ENCODE measurements around the gene CDHR5.
"Not testable (repeated sequence)": the region's sequence is repeated elsewhere in the genome, so short reads cannot be mapped to it uniquely, and the experiment has no call there.

Gene CDHR5

DNA sequence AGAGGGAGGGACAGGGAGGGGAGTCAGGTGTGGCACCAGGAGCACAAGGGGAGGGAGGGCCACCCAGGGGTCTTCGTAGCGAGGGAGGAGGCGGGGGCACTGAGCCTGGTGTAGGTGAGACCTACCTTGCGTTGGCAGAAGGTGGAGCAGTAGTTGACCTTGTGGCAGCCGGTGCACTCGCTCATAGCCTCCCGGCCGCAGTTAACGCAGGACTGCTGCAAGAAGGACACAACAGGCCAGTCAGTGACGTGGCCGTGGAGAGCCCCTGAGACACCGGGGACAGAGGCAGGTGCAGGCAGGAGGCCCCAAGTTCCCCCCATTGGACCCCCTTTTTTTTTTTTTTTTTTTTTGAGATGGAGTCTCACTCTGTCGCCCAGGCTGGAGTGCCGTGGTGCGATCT lies 29.1 kb upstream of the CDHR5 start:
- H3K9me3 Mint-ChIP-seq (ENCODE audit: low read depth) = no peaks in the 10 kb centered on the region
- no peaks in the 10 kb centered on the region for H3K27me3 Mint-ChIP-seq
- no peaks in the 10 kb centered on the region for H3K36me3 Mint-ChIP-seq
- no peak overlapping the region for H3K27ac Mint-ChIP-seq
- H3K4me1 Mint-ChIP-seq (ENCODE audit: low read depth) = no peaks in the 10 kb centered on the region
- H3K4me3 Mint-ChIP-seq = no peak overlapping the region

- not testable (repeated sequence) for H3K9me3 Mint-ChIP-seq (ENCODE audit: low read depth); H3K27me3 Mint-ChIP-seq; H3K4me1 Mint-ChIP-seq (ENCODE audit: low read depth); H3K4me3 Mint-ChIP-seq; H3K36me3 Mint-ChIP-seq; H3K27ac Mint-ChIP-seq
These were observed 28.4 kb upstream of the CDHR5 start for GRCh38 chr11:653136-653535.

GRCh38 chr11:650482-650881 lies 25.7 kb upstream of the CDHR5 start:
- Mint-ChIP-seq H3K27ac (no peak overlapping the region), H3K36me3 (no peaks in the 10 kb centered on the region), H3K27me3 (no peaks in the 10 kb centered on the region), H3K4me3 (no peak overlapping the region), H3K4me1 (ENCODE audit: low read depth) (peaks cover 2% of the 10 kb centered on the region), H3K9me3 (ENCODE audit: low read depth) (no peaks in the 10 kb centered on the region)

DNA sequence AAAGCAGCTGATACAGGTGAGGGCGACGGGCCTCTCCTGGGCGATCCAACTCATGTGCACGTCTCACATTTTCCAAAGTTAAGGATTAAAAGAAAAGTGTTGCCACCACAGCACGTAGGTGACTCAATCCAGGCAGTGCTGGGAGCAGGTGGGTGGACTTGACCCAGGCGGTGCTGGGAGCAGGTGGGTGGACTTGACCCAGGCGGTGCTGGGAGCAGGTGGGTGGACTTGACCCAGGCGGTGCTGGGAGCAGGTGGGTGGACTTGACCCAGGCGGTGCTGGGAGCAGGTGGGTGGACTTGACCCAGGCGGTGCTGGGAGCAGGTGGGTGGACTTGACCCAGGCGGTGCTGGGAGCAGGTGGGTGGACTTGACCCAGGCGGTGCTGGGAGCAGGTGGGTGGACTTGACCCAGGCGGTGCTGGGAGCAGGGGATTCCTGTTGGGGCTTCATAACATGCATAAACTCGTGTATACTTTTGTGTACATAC lies 23.0 kb upstream of the CDHR5 start:
- H3K4me1 Mint-ChIP-seq (ENCODE audit: low read depth); H3K27ac Mint-ChIP-seq; H3K4me3 Mint-ChIP-seq; H3K36me3 Mint-ChIP-seq; H3K27me3 Mint-ChIP-seq; H3K9me3 Mint-ChIP-seq (ENCODE audit: low read depth): not testable (repeated sequence)

DNA sequence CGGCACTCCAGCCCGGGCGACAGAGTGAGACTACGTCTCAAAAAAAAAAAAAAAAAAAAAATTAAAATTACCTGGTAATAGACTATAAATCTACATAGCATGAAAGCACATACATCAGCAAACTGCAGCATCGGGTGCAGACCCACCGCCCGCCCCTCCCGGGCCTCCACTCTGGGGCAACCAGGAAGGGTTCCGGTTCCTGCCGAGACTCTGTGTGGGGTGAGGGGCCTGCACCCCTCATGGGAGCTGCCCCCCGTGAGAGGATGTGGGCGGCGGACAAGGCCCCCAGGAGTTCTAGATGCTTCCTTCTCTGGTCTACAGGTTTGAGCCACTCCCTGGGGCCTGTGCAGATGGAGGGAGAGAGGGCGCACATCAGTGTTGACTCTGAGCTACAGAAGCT lies 21.5 kb upstream of the CDHR5 start:
- Mint-ChIP-seq H3K9me3 (ENCODE audit: low read depth) (no peaks in the 10 kb centered on the region), H3K4me1 (ENCODE audit: low read depth) (peaks cover 2% of the 10 kb centered on the region), H3K27ac (no peak overlapping the region), H3K4me3 (no peak overlapping the region), H3K36me3 (no peaks in the 10 kb centered on the region), H3K27me3 (no peaks in the 10 kb centered on the region)

DNA sequence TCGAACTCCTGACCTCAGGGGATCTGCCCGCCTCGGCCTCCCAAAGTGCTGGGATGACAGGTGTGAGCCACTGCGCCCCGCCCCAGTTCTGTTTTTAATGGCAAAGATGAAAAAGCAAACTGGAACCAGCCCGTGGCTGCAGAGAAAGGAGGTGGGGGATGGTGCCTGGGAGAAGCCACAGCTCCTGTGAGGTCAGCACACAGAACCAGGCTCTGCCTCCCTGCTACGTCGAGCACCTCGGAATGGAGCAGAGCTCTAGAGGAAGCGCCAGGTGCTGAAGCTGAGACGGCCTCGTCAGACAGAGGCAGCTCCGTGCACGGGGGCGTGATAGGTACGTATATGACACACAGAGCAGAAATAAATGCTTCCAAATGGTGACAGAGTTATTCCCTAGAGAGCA lies 20.8 kb upstream of the CDHR5 start:
- Mint-ChIP-seq H3K36me3 (no peaks in the 10 kb centered on the region), H3K27me3 (no peaks in the 10 kb centered on the region), H3K27ac (no peak overlapping the region), H3K4me1 (ENCODE audit: low read depth) (peaks cover 2% of the 10 kb centered on the region), H3K9me3 (ENCODE audit: low read depth) (no peaks in the 10 kb centered on the region), H3K4me3 (no peak overlapping the region)

DNA sequence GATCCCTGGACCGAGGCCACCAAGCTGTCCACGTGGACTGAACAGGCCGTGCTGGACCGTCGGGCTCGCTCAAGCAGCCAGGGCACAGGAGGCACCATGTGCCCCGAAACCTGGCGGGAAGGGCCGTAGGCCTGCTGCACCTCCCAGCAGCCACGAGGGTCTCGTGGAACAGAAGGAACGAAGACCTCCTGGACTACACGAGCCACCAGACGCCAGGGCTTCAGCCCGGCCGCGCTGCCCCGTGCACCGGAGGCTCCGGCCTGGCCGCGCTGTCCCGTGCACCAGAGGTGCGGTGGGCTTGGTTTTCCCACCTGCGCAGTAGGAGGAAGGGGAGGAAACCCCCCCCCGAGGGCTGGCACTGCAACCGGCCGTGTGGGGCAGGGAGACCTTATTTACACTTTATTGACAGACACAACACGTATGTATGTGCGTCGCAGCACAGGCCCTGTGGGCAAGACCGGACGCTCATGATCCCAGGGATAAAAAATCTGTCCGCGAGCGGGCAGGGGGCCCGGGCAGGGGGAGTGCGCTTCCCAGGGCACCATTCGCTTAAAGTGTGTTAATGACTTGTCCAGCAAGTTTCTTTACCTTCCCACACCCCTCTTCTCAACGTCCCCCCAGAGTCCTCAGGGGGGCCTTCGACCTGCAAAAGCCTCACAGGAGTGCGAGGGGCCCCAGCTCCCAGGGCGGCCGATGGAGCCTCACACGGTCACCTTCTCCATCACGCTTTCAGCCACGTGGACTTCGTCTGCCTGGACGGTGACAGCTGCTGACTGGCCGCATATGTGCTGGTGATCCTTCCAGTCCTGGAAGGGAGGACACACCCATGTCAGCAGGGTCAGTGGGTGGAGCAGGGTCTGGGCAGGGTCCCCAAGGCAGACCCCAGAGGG lies 19.3 kb upstream of the CDHR5 start:
- H3K36me3 Mint-ChIP-seq = no peaks in the 10 kb centered on the region
- no peaks in the 10 kb centered on the region for H3K27me3 Mint-ChIP-seq
- no peak overlapping the region for H3K27ac Mint-ChIP-seq
- H3K9me3 Mint-ChIP-seq (ENCODE audit: low read depth) = no peaks in the 10 kb centered on the region
- no peak overlapping the region for H3K4me3 Mint-ChIP-seq
- H3K4me1 Mint-ChIP-seq (ENCODE audit: low read depth) = peaks cover 5% of the 10 kb centered on the region

- peaks cover 10% of the 10 kb centered on the region for H3K4me1 Mint-ChIP-seq (ENCODE audit: low read depth)
- H3K36me3 Mint-ChIP-seq = no peaks in the 10 kb centered on the region
- H3K27ac Mint-ChIP-seq = no peak overlapping the region
- H3K27me3 Mint-ChIP-seq = peaks cover 2% of the 10 kb centered on the region
- no peaks in the 10 kb centered on the region for H3K9me3 Mint-ChIP-seq (ENCODE audit: low read depth)
- no peak overlapping the region for H3K4me3 Mint-ChIP-seq
These were observed 18.6 kb upstream of the CDHR5 start for GRCh38 chr11:643366-643765.

DNA sequence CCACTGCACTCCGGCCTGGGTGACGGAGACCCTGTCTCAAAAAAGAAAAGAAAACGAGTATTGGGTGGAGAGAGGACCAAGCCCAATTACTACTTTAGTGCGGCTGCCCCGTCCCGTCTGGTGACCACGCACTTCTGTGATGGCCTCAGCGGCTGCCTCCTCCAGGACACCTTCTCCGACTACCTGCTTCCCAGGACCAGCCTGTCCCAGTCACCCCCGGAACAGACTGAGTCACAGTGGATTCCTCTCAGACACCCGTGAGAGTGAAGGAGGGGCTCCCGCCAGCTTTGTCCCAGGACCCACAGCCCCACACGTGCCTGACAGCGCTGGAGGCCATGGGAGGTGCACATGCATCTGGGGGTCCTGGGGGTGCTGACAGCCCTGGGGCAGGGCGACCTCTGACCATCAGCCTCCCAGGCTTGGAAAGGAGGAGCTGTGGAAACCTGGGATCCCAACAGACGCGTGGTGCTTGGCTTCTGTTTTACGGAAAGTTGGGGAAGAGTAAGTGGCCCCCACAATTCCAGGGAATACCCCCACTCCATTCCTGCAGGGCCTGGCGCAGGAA lies 17.1 kb upstream of the CDHR5 start:
- H3K4me1 Mint-ChIP-seq (ENCODE audit: low read depth) = peaks cover 13% of the 10 kb centered on the region
- H3K27me3 Mint-ChIP-seq = peaks cover 3% of the 10 kb centered on the region
- no peak overlapping the region for H3K27ac Mint-ChIP-seq
- H3K4me3 Mint-ChIP-seq = no peak overlapping the region
- H3K9me3 Mint-ChIP-seq (ENCODE audit: low read depth) = no peaks in the 10 kb centered on the region
- H3K36me3 Mint-ChIP-seq = no peaks in the 10 kb centered on the region

DNA sequence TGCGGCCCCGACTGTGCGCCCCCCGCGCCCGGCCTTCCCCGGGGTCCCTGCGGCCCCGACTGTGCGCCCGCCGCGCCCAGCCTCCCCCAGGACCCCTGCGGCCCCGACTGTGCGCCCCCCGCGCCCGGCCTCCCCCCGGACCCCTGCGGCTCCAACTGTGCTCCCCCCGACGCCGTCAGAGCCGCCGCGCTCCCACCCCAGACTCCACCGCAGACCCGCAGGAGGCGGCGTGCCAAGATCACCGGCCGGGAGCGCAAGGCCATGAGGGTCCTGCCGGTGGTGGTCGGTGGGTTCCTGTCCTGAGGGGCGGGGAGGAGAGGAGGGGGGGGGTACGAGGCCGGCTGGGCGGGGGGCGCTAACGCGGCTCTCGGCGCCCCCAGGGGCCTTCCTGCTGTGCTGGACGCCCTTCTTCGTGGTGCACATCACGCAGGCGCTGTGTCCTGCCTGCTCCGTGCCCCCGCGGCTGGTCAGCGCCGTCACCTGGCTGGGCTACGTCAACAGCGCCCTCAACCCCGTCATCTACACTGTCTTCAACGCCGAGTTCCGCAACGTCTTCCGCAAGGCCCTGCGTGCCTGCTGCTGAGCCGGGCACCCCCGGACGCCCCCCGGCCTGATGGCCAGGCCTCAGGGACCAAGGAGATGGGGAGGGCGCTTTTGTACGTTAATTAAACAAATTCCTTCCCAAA lies 15.4 kb upstream of the CDHR5 start:
- Mint-ChIP-seq H3K4me3 (peak overlapping the region; percentile 66), H3K27ac (peak overlapping the region; percentile 28), H3K36me3 (no peaks in the 10 kb centered on the region), H3K27me3 (peaks cover 3% of the 10 kb centered on the region), H3K4me1 (ENCODE audit: low read depth) (peaks cover 11% of the 10 kb centered on the region), H3K9me3 (ENCODE audit: low read depth) (no peaks in the 10 kb centered on the region)

DNA sequence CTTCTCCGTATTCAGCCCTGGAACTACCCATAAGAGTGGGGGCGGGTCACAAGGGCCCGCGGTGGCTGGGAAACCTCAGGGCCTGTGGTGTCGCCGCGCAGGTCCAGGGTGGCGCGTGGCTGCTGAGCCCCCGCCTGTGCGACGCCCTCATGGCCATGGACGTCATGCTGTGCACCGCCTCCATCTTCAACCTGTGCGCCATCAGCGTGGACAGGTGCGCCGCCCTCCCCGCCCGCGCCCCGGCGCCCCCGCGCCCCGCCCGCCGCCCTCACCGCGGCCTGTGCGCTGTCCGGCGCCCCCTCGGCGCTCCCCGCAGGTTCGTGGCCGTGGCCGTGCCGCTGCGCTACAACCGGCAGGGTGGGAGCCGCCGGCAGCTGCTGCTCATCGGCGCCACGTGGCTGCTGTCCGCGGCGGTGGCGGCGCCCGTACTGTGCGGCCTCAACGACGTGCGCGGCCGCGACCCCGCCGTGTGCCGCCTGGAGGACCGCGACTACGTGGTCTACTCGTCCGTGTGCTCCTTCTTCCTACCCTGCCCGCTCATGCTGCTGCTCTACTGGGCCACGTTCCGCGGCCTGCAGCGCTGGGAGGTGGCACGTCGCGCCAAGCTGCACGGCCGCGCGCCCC lies 14.7 kb upstream of the CDHR5 start:
- H3K27me3 Mint-ChIP-seq = peaks cover 3% of the 10 kb centered on the region
- no peaks in the 10 kb centered on the region for H3K36me3 Mint-ChIP-seq
- peaks cover 11% of the 10 kb centered on the region for H3K4me1 Mint-ChIP-seq (ENCODE audit: low read depth)
- no peak overlapping the region for H3K4me3 Mint-ChIP-seq
- H3K27ac Mint-ChIP-seq = no peak overlapping the region
- no peaks in the 10 kb centered on the region for H3K9me3 Mint-ChIP-seq (ENCODE audit: low read depth)

GRCh38 chr11:638631-639331 lies 14.0 kb upstream of the CDHR5 start:
- Mint-ChIP-seq H3K9me3 (ENCODE audit: low read depth) (no peaks in the 10 kb centered on the region), H3K27me3 (peaks cover 3% of the 10 kb centered on the region), H3K36me3 (no peaks in the 10 kb centered on the region), H3K4me1 (ENCODE audit: low read depth) (peaks cover 11% of the 10 kb centered on the region), H3K27ac (no peak overlapping the region), H3K4me3 (peak overlapping the region; percentile 35)

GRCh38 chr11:637593-638521 lies 13.1 kb upstream of the CDHR5 start:
- H3K36me3 Mint-ChIP-seq = no peaks in the 10 kb centered on the region
- peak overlapping the region; percentile 46 for H3K4me3 Mint-ChIP-seq
- no peaks in the 10 kb centered on the region for H3K9me3 Mint-ChIP-seq (ENCODE audit: low read depth)
- H3K27me3 Mint-ChIP-seq = peaks cover 3% of the 10 kb centered on the region
- no peak overlapping the region for H3K27ac Mint-ChIP-seq
- H3K4me1 Mint-ChIP-seq (ENCODE audit: low read depth) = peaks cover 11% of the 10 kb centered on the region

- Mint-ChIP-seq H3K4me3 (peak overlapping the region; percentile 46), H3K36me3 (no peaks in the 10 kb centered on the region), H3K27ac (no peak overlapping the region), H3K9me3 (ENCODE audit: low read depth) (no peaks in the 10 kb centered on the region), H3K4me1 (ENCODE audit: low read depth) (peaks cover 11% of the 10 kb centered on the region), H3K27me3 (peaks cover 3% of the 10 kb centered on the region)
These were observed 12.5 kb upstream of the CDHR5 start for GRCh38 chr11:637333-637592.
